Measurements from ENCODE around the gene SKOR2. TPM values are rescaled to one million over a fixed set of nuclear protein-coding genes. Genes with fewer than 3 reads are reported as not detected.

Gene SKOR2
- total and polyA plus RNA-seq, 2 of the 13 experiments (the other 11 are each of a cell fraction or from before 2014, with no cell fraction given) = not detected

DNA sequence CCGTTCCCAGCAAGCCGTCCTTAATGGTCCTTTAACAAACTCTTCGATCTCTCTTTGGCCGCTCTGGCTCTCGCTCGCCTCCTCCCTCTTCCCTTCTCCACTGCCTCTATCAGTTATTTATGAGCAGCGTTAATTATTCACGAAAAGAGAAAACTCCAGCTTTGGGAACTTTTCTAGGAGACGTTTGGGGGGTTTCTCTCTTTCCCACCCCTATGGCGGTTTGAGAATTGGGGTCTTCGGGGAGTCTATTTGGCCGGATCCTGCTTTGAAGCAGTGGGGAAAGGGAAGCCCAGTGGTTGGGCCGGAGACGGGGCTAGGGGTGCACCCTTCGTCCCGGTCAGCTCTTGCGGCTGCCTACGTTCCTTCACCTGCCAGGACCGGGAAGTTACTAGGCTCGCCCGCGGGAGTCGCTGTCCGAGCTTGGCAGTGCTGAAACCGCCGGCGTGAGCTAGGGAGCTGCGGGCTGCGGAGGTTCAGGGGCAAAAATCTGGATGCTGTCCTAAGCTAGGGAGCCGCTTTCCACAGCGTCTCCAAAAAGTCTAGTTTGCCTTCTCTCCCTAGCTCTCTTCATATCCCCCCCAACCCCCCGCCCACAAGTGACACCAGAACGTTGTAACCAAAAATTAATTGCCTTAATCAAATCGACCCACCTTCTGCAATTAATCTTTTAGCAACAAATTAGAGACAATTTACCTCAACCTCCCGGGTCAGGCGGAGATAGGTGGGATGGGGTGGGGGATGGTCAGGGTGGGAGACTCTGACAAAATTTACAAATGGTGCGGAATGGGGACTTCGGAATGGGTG lies 8.9 kb upstream of the SKOR2 start (continued):
- peak; percentile 38; the same call in 1 of the 2 replicates for TF ChIP-seq ZNF768 (CRISPR knock-in tag; IDR thresholded peaks at IDR 0.05)
- no peak for TF ChIP-seq GABPA (IDR thresholded peaks at IDR 0.05; ENCODE audit: low read depth, low read length)
- no peak for TF ChIP-seq GABPA (CRISPR knock-in tag; IDR thresholded peaks at IDR 0.05; ENCODE audit: low read depth)
- TF ChIP-seq NRL (CRISPR knock-in tag; IDR thresholded peaks at IDR 0.05; ENCODE audit: borderline replicate concordance) = no peak
- TF ChIP-seq, protein P1, sequence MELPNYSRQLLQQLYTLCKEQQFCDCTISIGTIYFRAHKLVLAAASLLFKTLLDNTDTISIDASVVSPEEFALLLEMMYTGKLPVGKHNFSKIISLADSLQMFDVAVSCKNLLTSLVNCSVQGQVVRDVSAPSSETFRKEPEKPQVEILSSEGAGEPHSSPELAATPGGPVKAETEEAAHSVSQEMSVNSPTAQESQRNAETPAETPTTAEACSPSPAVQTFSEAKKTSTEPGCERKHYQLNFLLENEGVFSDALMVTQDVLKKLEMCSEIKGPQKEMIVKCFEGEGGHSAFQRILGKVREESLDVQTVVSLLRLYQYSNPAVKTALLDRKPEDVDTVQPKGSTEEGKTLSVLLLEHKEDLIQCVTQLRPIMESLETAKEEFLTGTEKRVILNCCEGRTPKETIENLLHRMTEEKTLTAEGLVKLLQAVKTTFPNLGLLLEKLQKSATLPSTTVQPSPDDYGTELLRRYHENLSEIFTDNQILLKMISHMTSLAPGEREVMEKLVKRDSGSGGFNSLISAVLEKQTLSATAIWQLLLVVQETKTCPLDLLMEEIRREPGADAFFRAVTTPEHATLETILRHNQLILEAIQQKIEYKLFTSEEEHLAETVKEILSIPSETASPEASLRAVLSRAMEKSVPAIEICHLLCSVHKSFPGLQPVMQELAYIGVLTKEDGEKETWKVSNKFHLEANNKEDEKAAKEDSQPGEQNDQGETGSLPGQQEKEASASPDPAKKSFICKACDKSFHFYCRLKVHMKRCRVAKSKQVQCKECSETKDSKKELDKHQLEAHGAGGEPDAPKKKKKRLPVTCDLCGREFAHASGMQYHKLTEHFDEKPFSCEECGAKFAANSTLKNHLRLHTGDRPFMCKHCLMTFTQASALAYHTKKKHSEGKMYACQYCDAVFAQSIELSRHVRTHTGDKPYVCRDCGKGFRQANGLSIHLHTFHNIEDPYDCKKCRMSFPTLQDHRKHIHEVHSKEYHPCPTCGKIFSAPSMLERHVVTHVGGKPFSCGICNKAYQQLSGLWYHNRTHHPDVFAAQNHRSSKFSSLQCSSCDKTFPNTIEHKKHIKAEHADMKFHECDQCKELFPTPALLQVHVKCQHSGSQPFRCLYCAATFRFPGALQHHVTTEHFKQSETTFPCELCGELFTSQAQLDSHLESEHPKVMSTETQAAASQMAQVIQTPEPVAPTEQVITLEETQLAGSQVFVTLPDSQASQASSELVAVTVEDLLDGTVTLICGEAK (IDR thresholded peaks at IDR 0.05) = no peak
- TF ChIP-seq, protein P1 (CRISPR knock-in tag; IDR thresholded peaks at IDR 0.05) = no peak
- TF ChIP-seq, protein P2, sequence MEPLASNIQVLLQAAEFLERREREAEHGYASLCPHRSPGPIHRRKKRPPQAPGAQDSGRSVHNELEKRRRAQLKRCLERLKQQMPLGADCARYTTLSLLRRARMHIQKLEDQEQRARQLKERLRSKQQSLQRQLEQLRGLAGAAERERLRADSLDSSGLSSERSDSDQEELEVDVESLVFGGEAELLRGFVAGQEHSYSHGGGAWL (CRISPR knock-in tag; IDR thresholded peaks at IDR 0.05) = peak; percentile 62; the same call in 1 of the 2 replicates
- TF ChIP-seq, protein P3, sequence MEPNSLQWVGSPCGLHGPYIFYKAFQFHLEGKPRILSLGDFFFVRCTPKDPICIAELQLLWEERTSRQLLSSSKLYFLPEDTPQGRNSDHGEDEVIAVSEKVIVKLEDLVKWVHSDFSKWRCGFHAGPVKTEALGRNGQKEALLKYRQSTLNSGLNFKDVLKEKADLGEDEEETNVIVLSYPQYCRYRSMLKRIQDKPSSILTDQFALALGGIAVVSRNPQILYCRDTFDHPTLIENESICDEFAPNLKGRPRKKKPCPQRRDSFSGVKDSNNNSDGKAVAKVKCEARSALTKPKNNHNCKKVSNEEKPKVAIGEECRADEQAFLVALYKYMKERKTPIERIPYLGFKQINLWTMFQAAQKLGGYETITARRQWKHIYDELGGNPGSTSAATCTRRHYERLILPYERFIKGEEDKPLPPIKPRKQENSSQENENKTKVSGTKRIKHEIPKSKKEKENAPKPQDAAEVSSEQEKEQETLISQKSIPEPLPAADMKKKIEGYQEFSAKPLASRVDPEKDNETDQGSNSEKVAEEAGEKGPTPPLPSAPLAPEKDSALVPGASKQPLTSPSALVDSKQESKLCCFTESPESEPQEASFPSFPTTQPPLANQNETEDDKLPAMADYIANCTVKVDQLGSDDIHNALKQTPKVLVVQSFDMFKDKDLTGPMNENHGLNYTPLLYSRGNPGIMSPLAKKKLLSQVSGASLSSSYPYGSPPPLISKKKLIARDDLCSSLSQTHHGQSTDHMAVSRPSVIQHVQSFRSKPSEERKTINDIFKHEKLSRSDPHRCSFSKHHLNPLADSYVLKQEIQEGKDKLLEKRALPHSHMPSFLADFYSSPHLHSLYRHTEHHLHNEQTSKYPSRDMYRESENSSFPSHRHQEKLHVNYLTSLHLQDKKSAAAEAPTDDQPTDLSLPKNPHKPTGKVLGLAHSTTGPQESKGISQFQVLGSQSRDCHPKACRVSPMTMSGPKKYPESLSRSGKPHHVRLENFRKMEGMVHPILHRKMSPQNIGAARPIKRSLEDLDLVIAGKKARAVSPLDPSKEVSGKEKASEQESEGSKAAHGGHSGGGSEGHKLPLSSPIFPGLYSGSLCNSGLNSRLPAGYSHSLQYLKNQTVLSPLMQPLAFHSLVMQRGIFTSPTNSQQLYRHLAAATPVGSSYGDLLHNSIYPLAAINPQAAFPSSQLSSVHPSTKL (CRISPR knock-in tag; IDR thresholded peaks at IDR 0.05) = 0 out of 2 replicates have a peak, but pooled peaks have one; percentile 25

Measured in HepG2 (cell line).